Suprapubic skin (tissue), 2 donors: ENCODE data around the gene NCBP2.

Experiments used
- EP300 ChIP-seq: sonication (generic); formaldehyde crosslinking; IDR thresholded peaks from one replicate; pipeline ENCODE4 v1.6.1; 2017; ENCODE audit warnings: antibody characterized with exemption
- POLR2A ChIP-seq, 2 donors: fragments of 450-650 bp; IDR thresholded peaks; one replicate each; pipeline ENCODE4 v1.6.1; 2017; ENCODE audit warnings: antibody characterized with exemption in 2 of 2, mild to moderate bottlenecking in 2 of 2, moderate library complexity in 2 of 2

- no peak for TF ChIP-seq EP300
- TF ChIP-seq POLR2A (IDR thresholded peaks at IDR 0.05) = no peak
These were observed 46.1 kb upstream of the NCBP2 start for GRCh38 chr3:196988241-196989029.
